ENCODE measurements around the gene MGAT1.
A peak's percentile ranks its signal among the peaks of the same experiment; 100 is the strongest.
"Not testable (repeated sequence)": the region's sequence is repeated elsewhere in the genome, so short reads cannot be mapped to it uniquely, and the experiment has no call there.

Gene MGAT1

GRCh38 chr5:180802325-180803180, at the start of gene MGAT1:
Gene MGAT1, minus strand, starts transcription at chr5:180802806. Its CDS starts 9,835 bp downstream, at chr5:180792971.
- DNase-seq (ENCODE audit: low spot score) = peak; percentile 73

- no peak for DNase-seq (ENCODE audit: low spot score)
Measured at GRCh38 chr5:180850434-180851078, 48.0 kb upstream of the MGAT1 start.

GRCh38 chr5:180849827-180850226, 47.2 kb upstream of the MGAT1 start:
- no peak for DNase-seq (ENCODE audit: low spot score)

- DNase-seq (ENCODE audit: low spot score) = no peak
Measured at GRCh38 chr5:180848878-180849277, 46.3 kb upstream of the MGAT1 start.

DNA sequence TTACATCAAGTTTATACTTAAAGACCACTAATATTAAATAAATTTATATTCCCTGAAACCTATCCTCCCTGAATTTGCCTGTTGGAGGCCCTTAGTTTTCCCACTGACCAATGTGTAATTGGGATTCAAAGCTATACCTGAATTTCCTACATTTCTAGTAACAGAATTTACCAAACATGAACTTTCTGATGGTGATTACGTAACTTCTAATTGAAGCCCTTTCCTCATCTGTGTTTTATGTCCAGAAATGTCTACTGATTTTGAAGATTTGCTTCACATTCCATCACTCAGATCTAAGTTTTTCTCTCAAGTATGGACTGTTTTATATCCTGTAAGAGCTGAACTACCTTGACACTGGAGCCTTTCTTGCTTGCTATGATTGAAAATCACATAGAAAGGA, 45.7 kb upstream of the MGAT1 start:
- no peak for DNase-seq (ENCODE audit: low spot score)

- no peak for DNase-seq (ENCODE audit: low spot score)
Measured at GRCh38 chr5:180847026-180847425, 44.4 kb upstream of the MGAT1 start.

DNA sequence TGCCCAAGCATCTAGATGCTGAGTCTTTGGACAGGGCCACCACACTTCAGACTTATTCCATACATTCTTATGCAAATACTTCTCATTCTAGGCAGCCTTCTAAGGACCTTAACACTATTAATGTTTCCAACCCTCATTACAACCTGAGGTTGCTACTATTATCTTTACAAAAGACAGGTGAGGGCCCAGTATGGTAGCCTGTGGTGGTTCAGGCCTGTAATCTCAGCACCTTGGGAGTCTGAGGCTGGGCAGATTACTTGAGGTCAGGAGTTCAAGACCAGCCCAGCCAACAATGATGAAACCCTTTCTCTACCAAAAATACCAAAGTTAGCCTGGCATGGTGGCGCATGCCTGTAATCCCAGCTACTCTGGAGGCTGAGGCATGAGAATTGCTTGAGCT, 42.3 kb upstream of the MGAT1 start:
- no peak for DNase-seq (ENCODE audit: low spot score)

GRCh38 chr5:180844432-180844831, 41.8 kb upstream of the MGAT1 start:
- DNase-seq (ENCODE audit: low spot score) = no peak

GRCh38 chr5:180839935-180840334, 37.3 kb upstream of the MGAT1 start:
- DNase-seq (ENCODE audit: low spot score) = no peak

- DNase-seq (ENCODE audit: low spot score) = no peak
Measured at GRCh38 chr5:180839227-180839626, 36.6 kb upstream of the MGAT1 start.

GRCh38 chr5:180837478-180837877, 34.9 kb upstream of the MGAT1 start:
- no peak for DNase-seq (ENCODE audit: low spot score)

DNA sequence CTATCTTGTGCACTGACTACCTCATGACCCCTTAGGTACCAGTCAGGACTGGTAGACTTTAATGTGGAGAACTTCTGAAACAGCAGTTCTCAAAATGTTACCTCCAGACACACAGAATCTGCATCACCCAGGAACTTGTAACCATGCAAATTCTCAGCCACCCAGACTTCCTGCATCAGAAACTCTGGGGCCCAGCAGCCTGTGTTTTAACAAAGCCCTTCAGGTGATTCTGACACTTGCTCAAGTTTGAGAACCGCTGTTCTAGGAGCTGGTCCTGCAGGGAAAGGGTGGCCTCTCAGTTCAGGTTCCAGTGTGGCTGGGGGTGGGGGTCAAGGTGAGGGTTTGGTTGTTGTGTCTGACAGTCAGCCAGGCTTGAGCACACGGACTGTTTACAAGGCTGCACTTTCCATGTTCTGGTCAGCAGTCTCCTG, 30.0 kb upstream of the MGAT1 start:
- DNase-seq (ENCODE audit: low spot score) = peak; percentile 72

DNA sequence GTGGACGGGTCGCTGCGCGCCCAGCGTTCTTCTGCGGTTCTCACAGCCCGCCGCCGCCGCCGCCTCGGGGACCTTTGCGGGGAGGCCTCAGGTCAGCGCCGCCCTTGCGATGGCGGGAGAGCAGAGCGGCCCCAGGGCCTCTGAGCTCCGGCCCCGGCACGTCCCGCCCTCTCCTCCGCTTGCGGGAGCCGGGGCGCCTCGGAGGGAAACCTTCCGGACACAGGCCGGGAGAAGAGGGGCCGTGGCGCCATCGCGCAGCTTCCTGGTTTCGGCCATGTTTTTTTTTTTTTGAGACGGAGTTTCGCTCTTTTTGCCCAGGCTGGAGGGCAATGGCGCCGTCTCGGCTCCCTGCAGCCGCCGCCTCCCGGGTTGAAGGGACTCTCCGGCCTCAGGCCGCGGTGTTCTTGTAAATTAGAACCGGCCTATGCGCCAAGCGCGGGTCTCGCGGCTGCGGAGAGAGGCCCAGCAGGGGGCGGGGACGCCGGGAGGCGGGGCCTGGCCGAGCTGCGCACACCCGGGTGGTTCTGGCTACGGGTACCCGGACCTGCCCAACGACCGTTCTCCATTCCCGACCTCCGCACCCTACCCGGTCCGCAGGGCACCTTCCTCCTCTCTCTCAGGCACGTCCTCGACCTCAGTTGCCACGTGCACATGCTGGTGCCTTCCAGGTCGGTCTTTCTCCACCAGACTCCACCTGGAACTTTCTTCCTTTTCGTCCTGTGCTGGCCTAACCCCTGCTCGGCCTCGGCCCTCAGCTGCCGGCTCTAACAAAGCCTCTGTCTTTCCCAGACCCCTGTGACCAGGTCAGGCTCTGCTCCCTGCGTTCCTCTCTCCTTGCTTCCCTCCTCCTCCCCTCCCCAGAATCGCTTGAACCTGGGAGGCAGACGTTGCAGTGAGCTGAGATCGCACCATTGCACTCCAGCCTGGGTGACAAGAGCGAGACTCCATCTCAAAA, 28.8 kb upstream of the MGAT1 start:
- DNase-seq (ENCODE audit: low spot score) = peak; percentile 79

GRCh38 chr5:180830253-180831138, 27.9 kb upstream of the MGAT1 start:
- DNase-seq (ENCODE audit: low spot score) = no peak

- no peak for DNase-seq (ENCODE audit: low spot score)
Measured at GRCh38 chr5:180829726-180830125, 27.1 kb upstream of the MGAT1 start.

DNA sequence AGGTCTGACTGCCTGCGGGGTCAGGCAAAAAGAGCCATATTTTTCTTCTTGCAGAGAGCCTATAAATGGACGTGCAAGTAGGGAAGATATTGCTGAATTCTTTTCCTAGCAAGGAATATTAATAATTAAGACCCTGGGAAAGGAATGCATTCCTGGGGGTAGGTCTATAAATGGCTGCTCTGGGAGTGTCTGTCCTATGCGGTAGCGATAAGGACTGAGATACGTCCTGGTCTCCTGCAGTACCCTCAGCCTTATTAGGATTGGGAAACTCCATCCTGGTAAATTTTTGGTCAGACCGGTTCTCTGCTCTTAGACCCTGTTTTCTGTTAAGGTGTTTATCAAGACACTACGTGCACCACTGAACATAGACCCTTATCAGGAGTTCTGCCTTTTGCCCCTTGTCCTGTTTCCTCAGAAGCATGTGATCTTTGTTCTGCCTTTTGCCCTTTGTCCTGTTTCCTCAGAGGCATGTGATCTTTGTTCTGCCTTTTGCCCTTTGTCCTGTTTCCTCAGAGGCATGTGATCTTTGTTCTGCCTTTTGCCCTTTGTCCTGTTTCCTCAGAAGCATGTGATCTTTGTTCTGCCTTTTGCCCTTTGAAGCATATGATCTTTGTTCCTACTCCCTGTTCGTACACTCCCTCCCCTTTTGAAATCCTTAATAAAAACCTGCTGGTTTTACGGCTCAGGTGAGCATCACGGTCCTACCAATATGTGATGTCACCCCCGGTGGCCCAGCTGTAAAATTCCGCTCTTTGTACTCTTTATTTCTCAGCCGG, 26.3 kb upstream of the MGAT1 start:
- DNase-seq (ENCODE audit: low spot score) = not testable (repeated sequence)

DNA sequence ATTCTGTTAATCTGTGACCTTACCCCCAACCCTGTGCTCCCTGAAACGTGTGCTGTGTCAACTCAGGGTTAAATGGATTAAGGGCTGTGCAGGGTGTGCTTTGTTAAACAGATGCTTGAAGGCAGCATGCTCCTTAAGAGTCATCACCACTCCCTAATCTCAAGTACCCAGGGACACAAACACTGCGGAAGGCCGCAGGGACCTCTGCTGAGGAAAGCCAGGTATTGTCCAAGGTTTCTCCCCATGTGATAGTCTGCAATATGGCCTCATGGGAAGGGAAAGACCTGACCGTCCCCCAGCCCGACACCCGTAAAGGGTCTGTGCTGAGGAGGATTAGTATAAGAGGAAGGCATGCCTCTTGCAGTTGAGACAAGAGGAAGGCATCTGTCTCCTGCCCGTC, 24.8 kb upstream of the MGAT1 start:
- DNase-seq (ENCODE audit: low spot score) = not testable (repeated sequence)

DNA sequence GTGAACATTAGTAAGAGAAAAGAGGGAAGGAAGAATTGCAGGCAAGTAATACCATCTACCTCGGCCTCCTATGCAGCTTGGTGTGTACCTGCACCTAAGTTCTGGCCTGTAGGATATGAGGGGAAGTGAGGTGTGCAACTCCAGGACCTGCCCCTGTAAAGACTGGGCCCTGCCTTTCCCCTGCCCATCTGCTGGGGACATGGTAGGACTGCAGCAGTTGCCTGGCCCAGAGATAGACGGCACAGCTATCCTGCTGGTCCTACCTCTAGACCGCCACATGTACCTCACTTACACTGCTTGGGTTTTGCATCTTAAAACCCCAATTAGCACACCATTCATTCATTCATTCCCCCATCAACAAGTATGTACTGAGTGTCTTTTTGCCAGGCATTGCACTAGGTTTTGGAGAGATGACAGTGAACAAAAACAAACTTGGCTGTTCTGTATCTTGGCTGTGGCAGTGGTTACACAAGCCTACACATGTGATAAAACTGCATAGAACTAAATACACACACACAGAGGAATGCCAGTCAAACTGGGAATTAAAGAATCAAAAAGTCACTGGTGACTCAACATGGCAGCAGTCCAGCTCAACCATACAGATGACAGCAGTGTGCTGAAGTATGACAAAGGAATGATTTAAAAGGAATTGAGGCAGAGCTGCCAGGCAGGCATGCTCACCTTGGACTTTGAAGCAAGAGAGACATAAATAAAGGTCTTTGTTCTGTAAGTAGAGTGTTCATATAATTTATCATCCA, 23.3 kb upstream of the MGAT1 start:
- DNase-seq (ENCODE audit: low spot score) = no peak

DNA sequence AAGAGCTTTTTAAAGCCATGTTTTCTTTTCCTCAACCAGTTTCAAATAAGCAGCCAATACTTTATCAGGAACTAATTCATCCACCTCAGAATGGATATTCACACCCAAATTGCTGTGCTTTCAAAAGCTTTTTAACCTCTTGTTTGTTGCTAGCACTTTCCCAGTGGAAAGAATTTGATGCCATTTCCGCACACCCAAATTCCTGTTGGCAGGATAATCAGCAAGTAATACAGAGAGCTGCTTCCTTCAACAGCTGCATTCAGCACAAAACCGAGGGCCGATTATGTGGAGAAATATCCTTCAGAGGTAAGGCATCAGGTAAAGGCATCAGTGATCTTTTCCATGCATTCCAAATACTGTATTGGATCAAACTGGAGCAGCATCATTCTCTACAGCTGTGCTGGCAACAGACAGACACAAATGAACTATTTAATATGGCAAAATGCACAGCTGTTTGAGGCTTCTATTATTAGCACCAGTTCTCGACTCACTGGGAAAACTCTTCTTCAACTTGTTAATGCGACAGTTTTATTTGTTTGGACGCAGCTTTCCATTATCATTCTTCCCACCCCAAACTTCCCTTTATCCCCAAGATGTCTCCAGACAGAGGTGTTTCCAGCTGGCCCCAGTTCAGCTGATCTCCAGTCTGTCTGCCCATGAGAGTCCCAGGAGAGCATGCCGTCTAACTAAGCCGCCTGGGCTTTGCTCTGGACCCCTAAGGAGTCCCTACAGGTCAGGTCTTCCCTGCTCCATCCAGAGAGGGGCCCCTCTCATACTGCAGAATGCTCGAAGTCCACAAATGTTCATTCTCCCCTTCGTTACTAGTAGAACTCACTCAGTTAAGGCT, 22.2 kb upstream of the MGAT1 start:
- no peak for DNase-seq (ENCODE audit: low spot score)
